GM19324 (cell line): ENCODE data around the gene ANKRD65.

Source experiments
- ATAC-seq: cut with Tn5 transposase; IDR thresholded peaks from one replicate; pipeline ENCODE4 v1.9.1; 2021; ENCODE audit warnings: mild to moderate bottlenecking, moderate library complexity; ENCODE audit not compliant: unreplicated experiment, low FRiP score

ANKRD65 gene

GRCh38 chr1:1442069-1442770 is 21.1 kb upstream of the ANKRD65 start:
- no peak for ATAC-seq

- ATAC-seq: no peak
Observed at GRCh38 chr1:1441002-1441888, 20.2 kb upstream of the ANKRD65 start.

GRCh38 chr1:1440262-1441001 is 19.4 kb upstream of the ANKRD65 start:
- ATAC-seq: no peak

- no peak for ATAC-seq
Observed at GRCh38 chr1:1439546-1440261, 18.6 kb upstream of the ANKRD65 start.

- no peak for ATAC-seq
Observed at GRCh38 chr1:1438531-1439381, 17.7 kb upstream of the ANKRD65 start.

GRCh38 chr1:1437904-1438376 is 16.9 kb upstream of the ANKRD65 start:
- peak; percentile 44 for ATAC-seq

GRCh38 chr1:1437033-1437903 is 16.2 kb upstream of the ANKRD65 start:
- ATAC-seq: no peak

GRCh38 chr1:1436630-1437032 is 15.6 kb upstream of the ANKRD65 start:
- ATAC-seq: no peak

- ATAC-seq: no peak
Observed at GRCh38 chr1:1435911-1436629, 15.0 kb upstream of the ANKRD65 start.

- ATAC-seq: no peak
Observed at GRCh38 chr1:1435106-1435903, 14.2 kb upstream of the ANKRD65 start, which contains the start of gene VWA1. VWA1 (plus strand) TSS chr1:1435690; CDS start chr1:1435749, 59 bp downstream.

GRCh38 chr1:1434824-1435105 is 13.7 kb upstream of the ANKRD65 start:
- ATAC-seq: no peak

- no peak for ATAC-seq
Observed at GRCh38 chr1:1434131-1434823, 13.2 kb upstream of the ANKRD65 start.

GRCh38 chr1:1433804-1434130 is 12.7 kb upstream of the ANKRD65 start:
- no peak for ATAC-seq

- no peak for ATAC-seq
Observed at GRCh38 chr1:1432951-1433803, 12.1 kb upstream of the ANKRD65 start.

- no peak for ATAC-seq
Observed at GRCh38 chr1:1432274-1432950, 11.3 kb upstream of the ANKRD65 start.
